Measurements from ENCODE around the gene CACNG1.

Gene CACNG1, protein sequence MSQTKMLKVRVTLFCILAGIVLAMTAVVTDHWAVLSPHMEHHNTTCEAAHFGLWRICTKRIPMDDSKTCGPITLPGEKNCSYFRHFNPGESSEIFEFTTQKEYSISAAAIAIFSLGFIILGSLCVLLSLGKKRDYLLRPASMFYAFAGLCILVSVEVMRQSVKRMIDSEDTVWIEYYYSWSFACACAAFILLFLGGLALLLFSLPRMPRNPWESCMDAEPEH

DNA sequence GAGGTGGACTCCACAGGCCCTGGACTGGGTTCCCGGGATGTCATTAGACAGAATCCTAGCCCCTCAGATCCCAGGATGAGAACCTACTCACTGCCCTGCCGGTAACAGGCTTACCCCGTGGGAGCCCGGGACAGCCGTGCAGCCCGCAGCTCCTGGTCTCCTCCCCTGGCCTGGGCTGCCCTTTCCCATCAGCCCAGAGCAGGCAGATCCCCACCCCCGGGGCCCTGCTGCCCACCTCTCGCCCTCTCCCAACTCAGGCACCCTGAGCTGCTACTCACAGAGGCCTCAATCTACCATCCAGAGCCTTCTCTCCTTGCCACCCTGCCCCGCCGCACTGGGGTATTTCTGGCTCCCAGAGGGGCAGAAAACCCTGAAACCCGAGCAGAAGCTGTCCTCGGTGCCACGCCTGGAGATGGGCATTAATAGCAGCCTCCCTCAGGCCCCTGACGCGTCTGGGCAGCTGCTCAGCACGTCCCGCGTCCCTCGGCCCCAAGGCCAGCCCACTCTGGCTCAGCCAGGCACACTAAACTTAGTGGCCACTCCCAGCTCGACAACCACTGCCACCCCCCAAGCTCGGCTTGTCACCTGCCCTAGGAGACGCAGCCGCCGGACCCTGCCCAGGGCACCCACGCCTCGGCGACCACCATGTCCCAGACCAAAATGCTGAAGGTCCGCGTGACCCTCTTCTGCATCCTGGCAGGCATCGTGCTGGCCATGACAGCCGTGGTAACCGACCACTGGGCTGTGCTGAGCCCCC lies at the start of gene CACNG1:
Gene CACNG1, plus strand, starts transcription at position 539 of the 757 bp plus-strand sequence. Its CDS starts 107 bp downstream, at position 646.
- TF ChIP-seq, protein P1, sequence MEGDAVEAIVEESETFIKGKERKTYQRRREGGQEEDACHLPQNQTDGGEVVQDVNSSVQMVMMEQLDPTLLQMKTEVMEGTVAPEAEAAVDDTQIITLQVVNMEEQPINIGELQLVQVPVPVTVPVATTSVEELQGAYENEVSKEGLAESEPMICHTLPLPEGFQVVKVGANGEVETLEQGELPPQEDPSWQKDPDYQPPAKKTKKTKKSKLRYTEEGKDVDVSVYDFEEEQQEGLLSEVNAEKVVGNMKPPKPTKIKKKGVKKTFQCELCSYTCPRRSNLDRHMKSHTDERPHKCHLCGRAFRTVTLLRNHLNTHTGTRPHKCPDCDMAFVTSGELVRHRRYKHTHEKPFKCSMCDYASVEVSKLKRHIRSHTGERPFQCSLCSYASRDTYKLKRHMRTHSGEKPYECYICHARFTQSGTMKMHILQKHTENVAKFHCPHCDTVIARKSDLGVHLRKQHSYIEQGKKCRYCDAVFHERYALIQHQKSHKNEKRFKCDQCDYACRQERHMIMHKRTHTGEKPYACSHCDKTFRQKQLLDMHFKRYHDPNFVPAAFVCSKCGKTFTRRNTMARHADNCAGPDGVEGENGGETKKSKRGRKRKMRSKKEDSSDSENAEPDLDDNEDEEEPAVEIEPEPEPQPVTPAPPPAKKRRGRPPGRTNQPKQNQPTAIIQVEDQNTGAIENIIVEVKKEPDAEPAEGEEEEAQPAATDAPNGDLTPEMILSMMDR (conservative IDR thresholded peaks at IDR 0.05): no peak
- no peak for TF ChIP-seq ZFX (IDR thresholded peaks at IDR 0.05)

DNA sequence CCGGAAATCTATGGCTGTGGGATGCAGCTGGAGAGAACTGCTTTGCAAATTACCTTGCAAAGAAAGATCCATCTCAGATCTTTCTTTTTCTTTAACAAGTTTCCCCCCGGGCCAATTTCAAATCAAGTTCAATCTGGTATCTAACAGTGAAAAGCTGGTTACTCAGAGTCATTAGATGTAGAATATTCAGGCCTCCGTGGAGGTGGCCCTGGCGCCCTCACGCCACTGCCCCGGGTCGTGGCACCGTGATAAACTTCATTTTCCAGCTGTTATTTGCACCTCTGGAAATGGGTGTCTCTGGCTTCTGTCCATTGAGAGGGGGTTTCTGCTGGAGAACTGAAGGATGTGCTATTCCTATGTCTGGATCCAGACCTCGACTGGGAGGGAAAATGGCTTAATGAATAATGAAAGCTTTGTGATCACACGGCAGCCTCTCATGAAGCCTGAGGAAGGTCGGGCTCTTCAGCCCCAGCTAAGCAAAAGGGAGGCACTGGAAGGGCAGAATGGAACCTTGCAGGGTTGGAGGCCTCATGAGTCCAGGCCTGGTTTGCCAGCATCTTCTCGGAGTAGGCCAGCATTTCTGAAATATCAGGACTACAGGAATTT lies 49.3 kb upstream of the CACNG1 start:
- H3K27ac ChIP-seq: no peak overlapping the region
- no peak for TF ChIP-seq ZFX (IDR thresholded peaks at IDR 0.05)
- TF ChIP-seq, protein P1 (conservative IDR thresholded peaks at IDR 0.05): no peak

More for the DNA sequence above, at the start of gene CACNG1:
- no peak within 1 kb of the TSS for H3K27ac ChIP-seq

DNA sequence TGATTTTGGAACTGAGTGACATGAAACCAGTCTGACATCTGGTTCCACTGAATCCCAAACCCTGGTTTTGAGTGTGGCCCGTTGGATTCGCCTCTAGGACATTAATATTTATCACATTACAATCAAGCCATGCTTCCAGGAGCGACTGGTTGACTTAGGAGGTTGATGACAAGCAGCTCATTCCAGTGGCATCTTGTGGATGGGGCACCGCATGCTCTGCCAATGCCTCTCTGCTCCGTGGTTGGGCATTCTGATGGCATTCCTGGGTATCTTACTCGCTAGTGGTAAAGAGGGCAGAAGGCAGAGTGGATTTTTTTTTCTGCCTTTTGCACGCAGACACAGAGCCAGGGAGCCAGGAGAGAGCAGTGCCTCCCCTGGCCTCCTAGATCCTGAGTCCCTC lies 48.4 kb upstream of the CACNG1 start:
- H3K27ac ChIP-seq: no peak overlapping the region
- TF ChIP-seq, protein P1 (conservative IDR thresholded peaks at IDR 0.05): no peak
- no peak for TF ChIP-seq ZFX (IDR thresholded peaks at IDR 0.05)

DNA sequence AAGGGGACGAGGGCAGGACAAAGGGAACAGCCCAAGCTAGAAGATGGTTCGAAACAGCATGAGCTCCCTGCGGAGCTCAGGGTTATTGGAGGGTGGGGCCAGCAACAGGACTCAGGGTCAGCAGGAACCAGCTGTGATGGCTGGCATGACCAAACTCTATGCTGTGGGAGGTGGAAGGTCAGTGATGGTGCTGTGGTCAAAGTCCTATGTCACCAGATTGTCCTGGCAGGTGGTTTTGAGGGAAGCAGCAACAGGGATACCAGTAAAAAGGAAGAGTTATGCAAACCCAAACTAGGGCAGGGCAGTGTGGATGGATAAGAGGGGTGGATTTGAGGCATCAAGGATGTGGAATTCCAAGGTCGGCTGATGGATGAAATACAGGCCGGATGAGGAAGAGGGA lies 47.4 kb upstream of the CACNG1 start:
- TF ChIP-seq, protein P1 (conservative IDR thresholded peaks at IDR 0.05): no peak
- TF ChIP-seq ZFX (IDR thresholded peaks at IDR 0.05): no peak

DNA sequence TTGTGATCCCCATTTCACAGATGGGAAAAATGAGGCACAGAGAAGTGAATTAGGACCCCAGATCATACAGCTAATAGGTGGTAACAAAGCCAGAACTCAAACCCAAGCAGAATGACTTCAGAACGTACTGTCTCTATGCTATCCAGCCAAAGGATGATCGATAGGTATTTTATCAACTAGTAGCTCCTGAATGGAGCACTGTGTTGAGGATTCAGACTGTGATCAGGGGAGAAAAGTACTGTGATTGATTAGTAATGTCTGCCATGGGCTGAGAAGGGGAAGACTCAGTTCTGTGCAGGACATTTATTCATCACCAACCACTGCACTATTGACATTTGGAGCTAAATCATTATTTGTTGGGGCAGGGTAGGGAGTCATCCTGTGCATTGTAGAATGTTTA lies 41.1 kb upstream of the CACNG1 start:
- TF ChIP-seq, protein P1 (conservative IDR thresholded peaks at IDR 0.05): no peak
- no peak for TF ChIP-seq ZFX (IDR thresholded peaks at IDR 0.05)
- H3K27ac ChIP-seq: no peak overlapping the region

More for the DNA sequence above, 47.4 kb upstream of the CACNG1 start:
- H3K27ac ChIP-seq: no peak overlapping the region

DNA sequence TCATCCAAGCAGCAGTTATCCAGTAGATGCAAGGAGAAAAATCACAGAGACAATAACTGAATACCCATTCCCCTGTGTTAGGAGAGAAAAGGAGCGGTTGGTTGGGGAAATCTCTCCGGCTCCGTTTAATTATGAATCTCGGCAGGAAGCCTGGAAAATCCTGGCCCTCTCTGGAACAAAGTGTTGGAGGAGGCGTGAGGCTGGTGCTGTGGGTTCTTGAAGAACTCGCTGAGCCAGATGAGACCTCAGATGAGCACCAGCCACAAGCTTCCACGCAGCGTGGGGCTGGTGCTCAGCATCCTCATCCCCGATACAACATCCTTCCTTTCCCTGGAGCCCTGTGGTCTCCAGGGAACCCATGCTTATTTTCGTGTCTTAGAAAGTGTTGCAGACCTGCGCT lies 40.2 kb upstream of the CACNG1 start:
- H3K27ac ChIP-seq: no peak overlapping the region
- no peak for TF ChIP-seq ZFX (IDR thresholded peaks at IDR 0.05)
- TF ChIP-seq, protein P1 (conservative IDR thresholded peaks at IDR 0.05): no peak

DNA sequence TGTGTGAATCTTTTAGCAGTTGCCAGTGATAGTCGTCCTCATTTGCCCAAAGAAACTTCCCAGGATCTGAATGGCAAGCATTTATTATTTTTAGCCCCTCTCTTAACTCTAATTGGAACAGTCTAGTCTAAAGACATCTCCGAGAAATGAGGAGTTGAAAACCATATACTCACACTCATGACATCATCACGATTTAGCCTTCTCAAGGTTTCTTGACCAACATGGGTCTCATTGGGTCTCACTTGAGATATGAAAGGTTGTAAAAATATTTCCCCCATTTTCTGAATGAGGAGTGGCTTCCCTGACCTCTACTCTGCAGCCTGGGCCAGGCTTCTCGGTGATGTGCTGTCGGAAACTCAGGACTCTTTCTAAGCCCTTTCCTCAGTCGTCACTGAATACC lies 37.1 kb upstream of the CACNG1 start:
- no peak overlapping the region for H3K27ac ChIP-seq
- TF ChIP-seq, protein P1 (conservative IDR thresholded peaks at IDR 0.05): no peak
- no peak for TF ChIP-seq ZFX (IDR thresholded peaks at IDR 0.05)

Data from C4-2B (cell line).